Measurements from ENCODE around the gene ATP8B1. TPM values are rescaled to one million over a fixed set of nuclear protein-coding genes. Genes with fewer than 3 reads are reported as not detected.
A peak's percentile ranks its signal among the peaks of the same experiment; 100 is the strongest.

The ATP8B1 gene
- total and polyA plus RNA-seq, 7 donors: 8.1 to 94.1 (median 18.0) TPM

- intact Hi-C loops (cut with DNase I): no loop called here
- DNase-seq: no peak
- Histone ChIP-seq H3K9me3 (no peaks in the 10 kb centered on the region), H3K4me1 (no peaks in the 10 kb centered on the region), H3K36me3 (no peaks in the 10 kb centered on the region), H3K27ac (no peak overlapping the region), H3K4me3 (no peak overlapping the region), H3K27me3 (no peaks in the 10 kb centered on the region)
- WGBS, 2 donors: 48 to 74% methylated on average over 7 of the region's 7 CpGs
- no peak for TF ChIP-seq POLR2AphosphoS5 (IDR thresholded peaks at IDR 0.05)
- TF ChIP-seq POLR2A (IDR thresholded peaks at IDR 0.05): no peak
- TF ChIP-seq CTCF (IDR thresholded peaks at IDR 0.05): no peak
- TF ChIP-seq EP300 (IDR thresholded peaks at IDR 0.05): no peak
These were observed 47.5 kb downstream of the ATP8B1 start for GRCh38 chr18:57755473-57756067.

GRCh38 chr18:57754577-57755338, 48.4 kb downstream of the ATP8B1 start:
- Histone ChIP-seq H3K9me3 (no peaks in the 10 kb centered on the region), H3K4me3 (no peak overlapping the region), H3K4me1 (peaks cover 0 to 2% (median under 1%) of the 10 kb centered on the region in 4 donors), H3K36me3 (no peaks in the 10 kb centered on the region), H3K27me3 (no peaks in the 10 kb centered on the region), H3K27ac (no peak overlapping the region)
- WGBS, 2 donors: 69 to 76% methylated on average over 5 of the region's 5 CpGs
- intact Hi-C loops (cut with DNase I): no loop called here
- TF ChIP-seq POLR2AphosphoS5 (IDR thresholded peaks at IDR 0.05) (no peak), EP300 (IDR thresholded peaks at IDR 0.05) (no peak), CTCF (IDR thresholded peaks at IDR 0.05) (no peak), POLR2A (IDR thresholded peaks at IDR 0.05) (no peak)
- DNase-seq: no peak

- 14 to 33% methylated on average over 1 of the region's 1 CpG for WGBS, 2 donors
- Histone ChIP-seq H3K36me3 (no peaks in the 10 kb centered on the region), H3K4me1 (peaks cover 0 to 19% (median 14%) of the 10 kb centered on the region in 4 donors), H3K4me3 (no peak overlapping the region), H3K27me3 (no peaks in the 10 kb centered on the region), H3K9me3 (no peaks in the 10 kb centered on the region), H3K27ac (no peak overlapping the region)
- intact Hi-C loops (cut with DNase I): no loop called here
- TF ChIP-seq EP300 (IDR thresholded peaks at IDR 0.05): no peak
- TF ChIP-seq CTCF (IDR thresholded peaks at IDR 0.05): no peak
- no peak for TF ChIP-seq POLR2AphosphoS5 (IDR thresholded peaks at IDR 0.05)
- no peak for TF ChIP-seq POLR2A (IDR thresholded peaks at IDR 0.05)
- no peak for DNase-seq
These were observed 50.1 kb downstream of the ATP8B1 start for GRCh38 chr18:57753063-57753462.

GRCh38 chr18:57749604-57749970, 53.5 kb downstream of the ATP8B1 start:
- TF ChIP-seq POLR2A (IDR thresholded peaks at IDR 0.05): no peak
- H3K4me1 ChIP-seq: peaks cover 0 to 35% (median 32%) of the 10 kb centered on the region in 4 donors

GRCh38 chr18:57748770-57749603, 54.1 kb downstream of the ATP8B1 start:
- no peak for DNase-seq
- Histone ChIP-seq H3K4me3 (no peak overlapping the region), H3K27ac (peak overlapping the region in 3 of 4 donors; percentile 30 to 59 (median 49)), H3K36me3 (no peaks in the 10 kb centered on the region), H3K27me3 (no peaks in the 10 kb centered on the region), H3K9me3 (no peaks in the 10 kb centered on the region), H3K4me1 (peaks cover 0 to 41% (median 38%) of the 10 kb centered on the region in 4 donors)
- WGBS, 2 donors: 77 to 94% methylated on average over 1 of the region's 1 CpG
- no peak for TF ChIP-seq CTCF (IDR thresholded peaks at IDR 0.05)
- TF ChIP-seq POLR2A (IDR thresholded peaks at IDR 0.05): no peak
- TF ChIP-seq POLR2AphosphoS5 (IDR thresholded peaks at IDR 0.05): no peak
- TF ChIP-seq EP300 (IDR thresholded peaks at IDR 0.05): no peak
- intact Hi-C loops (cut with DNase I): no loop called here

More at GRCh38 chr18:57749604-57749970, 53.5 kb downstream of the ATP8B1 start:
- no peaks in the 10 kb centered on the region for H3K36me3 ChIP-seq
- no peaks in the 10 kb centered on the region for H3K9me3 ChIP-seq
- H3K27me3 ChIP-seq: no peaks in the 10 kb centered on the region
- intact Hi-C loops (cut with DNase I): no loop called here
- H3K27ac ChIP-seq: peak overlapping the region in 1 of 4 donors; percentile 59
- H3K4me3 ChIP-seq: no peak overlapping the region
- DNase-seq: no peak
- WGBS, 2 donors: 86 to 96% methylated on average over 2 of the region's 2 CpGs
